Breast epithelium (tissue), 4 donors: Measurements from ENCODE around the gene CATSPER1. TPM values are rescaled to one million over a fixed set of nuclear protein-coding genes. Genes with fewer than 3 reads are reported as not detected.

Experiments used
- DNase-seq, 2 donors: peaks; one replicate each; pipeline ENCODE4 v3.0.0-alpha.2; 2019; ENCODE audit warnings: low spot score in 2 of 2
- H3K27ac ChIP-seq, 2 donors: fragments of 200-600 bp; sonication (generic) in 1 of 2; one replicate each; pipeline ENCODE4 v1.5.1; 2016 to 2019; ENCODE audit warnings: mild to moderate bottlenecking in 1 of 2
- H3K27me3 ChIP-seq, 2 donors: fragments of 200-600 bp; sonication (generic) in 1 of 2; one replicate each; pipeline versions ENCODE4 v1.5.1 to v1.6.0; 2017 to 2019; ENCODE audit warnings: control low read depth in 1 of 2, mild to moderate bottlenecking in 1 of 2
- H3K36me3 ChIP-seq: fragments of 200-600 bp; one replicate; pipeline ENCODE4 v1.5.1; 2019
- H3K4me1 ChIP-seq, 2 donors: fragments of 200-600 bp; sonication (generic); one replicate each; pipeline ENCODE4 v1.5.1; 2016 to 2019; ENCODE audit warnings: control low read depth in 1 of 2
- H3K4me3 ChIP-seq, 3 donors: fragments of 200-600 bp; sonication (generic); 1 replicate in 2 of 3; 2 replicates in 1 of 3; pipeline ENCODE4 v1.5.1; 2016 to 2019; ENCODE audit warnings: mild to moderate bottlenecking in 3 of 3, moderate library complexity in 2 of 3
- H3K9me3 ChIP-seq, 2 donors: fragments of 200-600 bp; sonication (generic) in 1 of 2; one replicate each; pipeline ENCODE4 v1.5.1; 2016 to 2019; ENCODE audit warnings: control low read depth in 1 of 2
- CTCF ChIP-seq, 3 donors: fragments of 450-650 bp; IDR thresholded peaks; one replicate each; pipeline ENCODE4 v1.5.1; 2016 to 2017; ENCODE audit warnings: antibody characterized with exemption in 3 of 3, mild to moderate bottlenecking in 3 of 3, moderate library complexity in 3 of 3
- POLR2A ChIP-seq: fragments of 450-650 bp; IDR thresholded peaks from one replicate; pipeline ENCODE4 v1.6.1; 2016; ENCODE audit warnings: antibody characterized with exemption, mild to moderate bottlenecking, moderate library complexity
- POLR2AphosphoS5 ChIP-seq, 3 donors: sonication (generic); formaldehyde crosslinking; IDR thresholded peaks; one replicate each; pipeline ENCODE4 v1.6.1; 2017; ENCODE audit warnings: antibody characterized with exemption in 3 of 3
- intact Hi-C: fragments of 100-400 bp; cut with DNase I; formaldehyde crosslinking; loops from one replicate; pipeline ENCODE4 v1.15.1; 2023; ENCODE audit warnings: low total_unique reads
- total RNA-seq, 3 donors: library from RNA; depleted of rRNA; stranded (reverse); fragments of >200 nt; gene quantifications; one replicate each; pipeline ENCODE4 v1.1.0, GENCODE V29; 2016

CATSPER1 gene
- 1 to 10 TPM in 1 of 3 donors, under 1 TPM in 1, not detected in 1; 0.32 to 1.3 TPM for total RNA-seq

- Histone ChIP-seq H3K27ac (no peak within 1 kb of the TSS), H3K4me3 (no peak within 1 kb of the TSS), H3K9me3 (no peaks in the 10 kb centered on the region), H3K27me3 (peaks cover 0 to 7% of the 10 kb centered on the region in 2 donors), H3K36me3 (no peaks in the 10 kb centered on the region), H3K4me1 (no peaks in the 10 kb centered on the region)
- no peak for DNase-seq
- intact Hi-C loops, result no loop called here
- TF ChIP-seq POLR2AphosphoS5 (IDR thresholded peaks at IDR 0.05) (no peak), POLR2A (no peak), CTCF (IDR thresholded peaks at IDR 0.05) (no peak)
Observed at GRCh38 chr11:66026017-66026529, at the start of gene CATSPER1. Gene CATSPER1, minus strand, starts transcription at chr11:66026479. Its CDS starts 100 bp downstream, at chr11:66026379.

GRCh38 chr11:66075273-66075672 lies 49.0 kb upstream of the CATSPER1 start:
- Histone ChIP-seq H3K4me1 (peaks cover 0 to 3% of the 10 kb centered on the region in 2 donors), H3K4me3 (no peak overlapping the region), H3K27me3 (no peaks in the 10 kb centered on the region), H3K9me3 (no peaks in the 10 kb centered on the region), H3K27ac (no peak overlapping the region), H3K36me3 (no peaks in the 10 kb centered on the region)
- TF ChIP-seq CTCF (IDR thresholded peaks at IDR 0.05), result no peak
- TF ChIP-seq POLR2A, result no peak
- TF ChIP-seq POLR2AphosphoS5 (IDR thresholded peaks at IDR 0.05), result no peak
- no peak for DNase-seq
- intact Hi-C loops, result no loop called here

GRCh38 chr11:66073669-66074068 lies 47.4 kb upstream of the CATSPER1 start:
- no peaks in the 10 kb centered on the region for H3K9me3 ChIP-seq
- no peak for TF ChIP-seq CTCF (IDR thresholded peaks at IDR 0.05)
- TF ChIP-seq POLR2AphosphoS5 (IDR thresholded peaks at IDR 0.05), result no peak
- TF ChIP-seq POLR2A, result no peak
- H3K36me3 ChIP-seq, result no peaks in the 10 kb centered on the region
- no peaks in the 10 kb centered on the region for H3K4me1 ChIP-seq
- no peak overlapping the region for H3K27ac ChIP-seq
- no peaks in the 10 kb centered on the region for H3K27me3 ChIP-seq
- no peak for DNase-seq
- H3K4me3 ChIP-seq, result no peak overlapping the region
- intact Hi-C loops, result no loop called here

DNA sequence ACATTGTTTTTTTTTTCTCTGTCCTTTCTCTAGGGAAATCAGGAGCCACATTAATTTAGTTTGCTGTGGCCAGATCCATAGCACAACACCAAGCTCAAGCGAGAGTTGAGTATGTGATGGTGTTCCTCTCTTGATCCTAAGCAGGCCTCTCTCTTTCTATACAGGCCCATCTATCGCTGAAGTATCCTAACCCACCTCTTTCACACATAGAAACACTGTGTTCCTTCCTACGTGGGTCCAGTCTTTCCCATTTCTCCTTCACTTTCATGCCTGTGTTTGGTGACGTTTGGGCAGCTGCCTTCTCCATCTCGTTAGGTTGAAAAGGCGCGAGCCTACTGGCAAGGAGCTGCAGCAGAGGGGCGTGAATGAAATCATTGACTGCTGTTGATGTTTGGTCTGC lies 46.2 kb upstream of the CATSPER1 start:
- intact Hi-C loops, result no loop called here
- peak in 1 of 2 donors; percentile 1 for DNase-seq
- H3K36me3 ChIP-seq, result no peaks in the 10 kb centered on the region
- H3K4me1 ChIP-seq, result no peaks in the 10 kb centered on the region
- no peak overlapping the region for H3K4me3 ChIP-seq
- no peak overlapping the region for H3K27ac ChIP-seq
- no peak for TF ChIP-seq POLR2A
- TF ChIP-seq POLR2AphosphoS5 (IDR thresholded peaks at IDR 0.05), result no peak
- TF ChIP-seq CTCF (IDR thresholded peaks at IDR 0.05), result no peak
- H3K27me3 ChIP-seq, result no peaks in the 10 kb centered on the region
- no peaks in the 10 kb centered on the region for H3K9me3 ChIP-seq

DNA sequence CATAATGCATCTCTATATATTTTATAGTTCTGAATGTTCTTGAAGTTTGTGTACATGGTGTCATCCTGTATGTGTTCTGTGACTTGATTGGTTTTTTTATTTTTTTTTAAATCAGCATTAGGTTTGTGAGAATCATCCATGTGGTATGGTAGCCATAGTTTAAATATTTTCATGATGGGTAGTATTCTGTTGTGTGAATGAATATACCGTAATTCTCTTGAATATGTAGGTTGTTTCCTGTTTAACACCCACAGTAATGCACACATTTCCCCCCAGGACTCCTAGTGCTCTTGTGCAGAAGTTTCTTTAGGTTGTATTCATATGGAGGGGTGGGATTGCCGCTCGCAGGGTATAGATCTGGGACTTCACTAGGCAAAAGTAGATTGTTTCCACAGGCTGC lies 45.8 kb upstream of the CATSPER1 start:
- TF ChIP-seq POLR2A (no peak), CTCF (IDR thresholded peaks at IDR 0.05) (no peak), POLR2AphosphoS5 (IDR thresholded peaks at IDR 0.05) (no peak)
- no peaks in the 10 kb centered on the region for H3K36me3 ChIP-seq
- H3K9me3 ChIP-seq, result no peaks in the 10 kb centered on the region
- no peaks in the 10 kb centered on the region for H3K4me1 ChIP-seq
- no peaks in the 10 kb centered on the region for H3K27me3 ChIP-seq
- no peak overlapping the region for H3K4me3 ChIP-seq
- intact Hi-C loops, result no loop called here
- DNase-seq, result no peak
- no peak overlapping the region for H3K27ac ChIP-seq
